NCI-H1436 treated with DMSO at 0.1 percent for 48 hours (cell line): ENCODE data around the gene FAM168A.

ENCODE experiments used
- DNase-seq: peaks from one replicate; lab custom pipeline; 2025; lab: John Stamatoyannopoulos, UW

The FAM168A gene

GRCh38 chr11:73367482-73368024, 230.4 kb downstream of the FAM168A start:
- DNase-seq: no peak

- no peak for DNase-seq
These were observed 231.0 kb downstream of the FAM168A start for GRCh38 chr11:73366953-73367352.

- DNase-seq: no peak
These were observed 231.7 kb downstream of the FAM168A start for GRCh38 chr11:73366265-73366610.

GRCh38 chr11:73365352-73366264, 232.3 kb downstream of the FAM168A start:
- DNase-seq: no peak

- DNase-seq: no peak
These were observed 234.8 kb downstream of the FAM168A start for GRCh38 chr11:73363147-73363546.

- DNase-seq: no peak
These were observed 235.7 kb downstream of the FAM168A start for GRCh38 chr11:73361953-73362776.

GRCh38 chr11:73360743-73361369, 237.1 kb downstream of the FAM168A start:
- no peak for DNase-seq

- no peak for DNase-seq
These were observed 237.8 kb downstream of the FAM168A start for GRCh38 chr11:73359930-73360742.

GRCh38 chr11:73359341-73359740, 238.6 kb downstream of the FAM168A start:
- DNase-seq: no peak

GRCh38 chr11:73358071-73358470, 239.8 kb downstream of the FAM168A start:
- no peak for DNase-seq

GRCh38 chr11:73356979-73357860, 240.7 kb downstream of the FAM168A start:
- DNase-seq: no peak

GRCh38 chr11:73355109-73355508, 242.8 kb downstream of the FAM168A start:
- DNase-seq: no peak

GRCh38 chr11:73353422-73353821, 244.5 kb downstream of the FAM168A start:
- DNase-seq: no peak

GRCh38 chr11:73350908-73351636, 246.8 kb downstream of the FAM168A start:
- no peak for DNase-seq
